Measurements from ENCODE around the gene DBP.

Gene DBP

GRCh38 chr19:48678201-48678600 is 41.0 kb upstream of the DBP start:
- DNase-seq (ENCODE audit: low spot score) = no peak
- TF ChIP-seq CTCF (IDR thresholded peaks at IDR 0.05) = no peak
- Histone ChIP-seq H3K4me3 (no peak overlapping the region), H3K27ac (no peak overlapping the region)

GRCh38 chr19:48676887-48677286 is 39.7 kb upstream of the DBP start:
- no peak overlapping the region for H3K27ac ChIP-seq
- no peak for TF ChIP-seq CTCF (IDR thresholded peaks at IDR 0.05)
- no peak overlapping the region for H3K4me3 ChIP-seq
- no peak for DNase-seq (ENCODE audit: low spot score)

- DNase-seq (ENCODE audit: low spot score) = no peak
- no peak for TF ChIP-seq CTCF (IDR thresholded peaks at IDR 0.05)
- no peak overlapping the region for H3K27ac ChIP-seq
- no peak overlapping the region for H3K4me3 ChIP-seq
These were observed 39.3 kb upstream of the DBP start for GRCh38 chr19:48676487-48676886.

GRCh38 chr19:48674921-48675824 is 38.0 kb upstream of the DBP start:
- DNase-seq (ENCODE audit: low spot score) = peak; percentile 82
- Histone ChIP-seq H3K27ac (no peak overlapping the region), H3K4me3 (peak overlapping the region; percentile 11)
- TF ChIP-seq CTCF (IDR thresholded peaks at IDR 0.05) = peak; percentile 81

- no peak for DNase-seq (ENCODE audit: low spot score)
- Histone ChIP-seq H3K27ac (no peak overlapping the region), H3K4me3 (no peak overlapping the region)
- no peak for TF ChIP-seq CTCF (IDR thresholded peaks at IDR 0.05)
These were observed 37.1 kb upstream of the DBP start for GRCh38 chr19:48674216-48674809.

GRCh38 chr19:48673436-48674100 is 36.4 kb upstream of the DBP start:
- no peak overlapping the region for H3K4me3 ChIP-seq
- H3K27ac ChIP-seq = no peak overlapping the region
- no peak for TF ChIP-seq CTCF (IDR thresholded peaks at IDR 0.05)
- no peak for DNase-seq (ENCODE audit: low spot score)
